MM.1S (cell line): ENCODE results near the gene DCDC1.

ENCODE experiments used
- EZH2phosphoT487 ChIP-seq: fragments of 300-600 bp; sonication (generic); IDR thresholded peaks from 2 replicates; pipeline ENCODE4 v1.6.1; 2018; ENCODE audit warnings: antibody characterized with exemption, low read length
- TF ChIP-seq, protein P1 (sequence below): fragments of 300-600 bp; sonication (generic); IDR thresholded peaks from 2 replicates; pipeline ENCODE4 v1.5.1; 2016; ENCODE audit warnings: antibody characterized with exemption, low read length, mixed read lengths

DNA sequence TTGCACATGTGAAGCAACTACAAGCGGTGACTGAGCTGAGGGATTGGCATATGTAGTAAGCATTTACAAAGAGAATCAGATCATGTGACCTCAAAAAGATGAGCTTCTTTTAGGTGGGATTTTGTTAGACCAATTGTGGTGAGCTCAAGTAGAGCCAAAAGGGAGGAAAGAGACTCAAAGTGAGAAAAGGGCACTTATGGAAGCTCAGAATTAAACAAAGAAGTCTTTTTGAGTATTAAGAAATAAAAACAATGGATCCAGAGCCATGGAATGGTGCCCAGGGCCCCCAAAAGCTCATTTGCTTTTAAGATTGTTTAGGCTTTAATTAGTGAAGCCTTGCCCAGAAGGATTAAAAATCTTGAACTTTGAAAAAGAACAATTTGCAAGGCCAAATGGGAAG, 536.7 kb downstream of the DCDC1 start:
- TF ChIP-seq, protein P1, sequence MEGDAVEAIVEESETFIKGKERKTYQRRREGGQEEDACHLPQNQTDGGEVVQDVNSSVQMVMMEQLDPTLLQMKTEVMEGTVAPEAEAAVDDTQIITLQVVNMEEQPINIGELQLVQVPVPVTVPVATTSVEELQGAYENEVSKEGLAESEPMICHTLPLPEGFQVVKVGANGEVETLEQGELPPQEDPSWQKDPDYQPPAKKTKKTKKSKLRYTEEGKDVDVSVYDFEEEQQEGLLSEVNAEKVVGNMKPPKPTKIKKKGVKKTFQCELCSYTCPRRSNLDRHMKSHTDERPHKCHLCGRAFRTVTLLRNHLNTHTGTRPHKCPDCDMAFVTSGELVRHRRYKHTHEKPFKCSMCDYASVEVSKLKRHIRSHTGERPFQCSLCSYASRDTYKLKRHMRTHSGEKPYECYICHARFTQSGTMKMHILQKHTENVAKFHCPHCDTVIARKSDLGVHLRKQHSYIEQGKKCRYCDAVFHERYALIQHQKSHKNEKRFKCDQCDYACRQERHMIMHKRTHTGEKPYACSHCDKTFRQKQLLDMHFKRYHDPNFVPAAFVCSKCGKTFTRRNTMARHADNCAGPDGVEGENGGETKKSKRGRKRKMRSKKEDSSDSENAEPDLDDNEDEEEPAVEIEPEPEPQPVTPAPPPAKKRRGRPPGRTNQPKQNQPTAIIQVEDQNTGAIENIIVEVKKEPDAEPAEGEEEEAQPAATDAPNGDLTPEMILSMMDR, result no peak
- TF ChIP-seq EZH2phosphoT487, result no peak
